Smooth muscle cell (in vitro differentiated cells): Measurements from ENCODE around the gene RTN1. TPM values are rescaled to one million over a fixed set of nuclear protein-coding genes. Genes with fewer than 3 reads are reported as not detected.

Experiments
- DNase-seq: peaks from one replicate; lab custom pipeline; 2025; ENCODE audit not compliant: unreplicated experiment; lab: John Stamatoyannopoulos, UW
- H2AFZ ChIP-seq: fragments of 200-600 bp; sonication (generic); 2 replicates; pipeline ENCODE4 v1.6.0; 2016; ENCODE audit warnings: antibody characterized with exemption, low read depth, mild to moderate bottlenecking
- H3F3A ChIP-seq: fragments of 200-600 bp; sonication (generic); 2 replicates; pipeline ENCODE4 v1.6.0; 2017; ENCODE audit warnings: antibody characterized with exemption, low read depth
- H3K27ac ChIP-seq: fragments of 200-600 bp; sonication (generic); 2 replicates; pipeline ENCODE4 v1.5.1; 2016; ENCODE audit warnings: low read depth, mild to moderate bottlenecking
- H3K27me3 ChIP-seq: fragments of 200-600 bp; sonication (generic); 2 replicates; pipeline ENCODE4 v1.6.1; 2016; ENCODE audit warnings: low read depth, mild to moderate bottlenecking
- H3K36me3 ChIP-seq: fragments of 200-600 bp; sonication (generic); 2 replicates; pipeline ENCODE4 v1.5.1; 2016; ENCODE audit warnings: low read depth
- H3K4me1 ChIP-seq: fragments of 200-600 bp; sonication (generic); 2 replicates; pipeline ENCODE4 v1.5.1; 2016; ENCODE audit warnings: low read depth
- H3K4me2 ChIP-seq: fragments of 200-600 bp; sonication (generic); 2 replicates; pipeline ENCODE4 v1.6.0; 2016; ENCODE audit warnings: mild to moderate bottlenecking
- H3K4me3 ChIP-seq: fragments of 200-600 bp; sonication (generic); 2 replicates; pipeline ENCODE4 v1.5.1; 2016; ENCODE audit warnings: mild to moderate bottlenecking
- H3K79me2 ChIP-seq: fragments of 200-600 bp; sonication (generic); 2 replicates; pipeline ENCODE4 v1.6.0; 2016; ENCODE audit warnings: low read depth, mild to moderate bottlenecking
- H3K9ac ChIP-seq: fragments of 200-600 bp; sonication (generic); 2 replicates; pipeline ENCODE4 v1.6.0; 2016; ENCODE audit warnings: low read depth
- H3K9me3 ChIP-seq: fragments of 200-600 bp; sonication (generic); replicated peaks from 2 replicates; pipeline ENCODE4 v1.5.1; 2016; ENCODE audit warnings: low read depth
- H4K20me1 ChIP-seq: fragments of 200-600 bp; sonication (generic); 2 replicates; pipeline ENCODE4 v1.6.0; 2016; ENCODE audit warnings: low read depth
- CTCF ChIP-seq: fragments of 200-600 bp; sonication (generic); IDR thresholded peaks from 2 replicates; pipeline ENCODE4 v1.5.1; 2017; ENCODE audit warnings: borderline replicate concordance, mild to moderate bottlenecking, antibody characterized with exemption; ENCODE audit not compliant: insufficient read depth, poor library complexity, severe bottlenecking
- WGBS: methylation state at CpG from one replicate; pipeline ENCODE4 v1.1.7; 2016; ENCODE audit warnings: low lambda C conversion rate; 5-methylcytosine and 5-hydroxymethylcytosine counted together
- polyA plus RNA-seq: library from polyadenylated mRNA; unstranded; fragments of >200 nt; fragmentation: Nextera tagmentation; extraction: Ambion mirVana; gene quantifications from 2 replicates; pipeline ENCODE4 v1.2.1, GENCODE V29; 2016
- total RNA-seq: library from RNA; depleted of rRNA; stranded (reverse); fragments of >200 nt; gene quantifications from 2 replicates; pipeline ENCODE4 v1.2.3, GENCODE V29; 2014

RTN1 gene
- total and polyA plus RNA-seq, 2 experiments from 2014 or later, result not detected

DNA sequence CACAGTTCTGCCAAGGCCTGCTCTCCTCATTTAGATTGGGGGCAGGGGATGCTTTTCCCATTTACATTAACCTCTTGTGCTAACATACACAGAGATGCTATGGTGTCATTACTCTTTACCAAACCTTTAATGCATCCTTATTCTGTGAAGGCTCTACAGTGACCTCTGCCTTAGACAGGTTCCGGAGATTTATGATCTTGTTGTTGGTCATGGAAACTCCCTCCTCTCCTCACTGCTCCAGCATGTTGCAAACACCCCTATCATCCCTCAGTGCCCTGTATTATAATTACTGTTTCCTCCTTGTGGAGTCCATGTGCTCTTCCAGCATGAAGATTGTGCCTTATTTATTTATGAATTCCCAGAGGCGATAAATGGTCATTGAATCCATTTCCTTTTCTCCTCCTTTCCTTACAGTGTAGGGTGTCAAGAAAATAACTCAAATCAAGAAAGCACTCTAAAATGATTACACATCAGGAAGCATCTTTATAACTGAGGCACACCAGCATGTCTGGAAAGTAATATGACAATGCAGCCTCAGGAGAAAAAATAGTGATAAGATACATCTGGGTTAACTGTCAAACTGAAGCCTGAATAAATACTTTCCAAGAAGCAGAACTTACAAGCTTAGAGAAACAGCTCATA, 37.8 kb downstream of the RTN1 start:
- no peak overlapping the region for H3K4me3 ChIP-seq
- H3K4me2 ChIP-seq, result no peak overlapping the region
- H4K20me1 ChIP-seq, result no peaks in the 10 kb centered on the region
- H3F3A ChIP-seq, result no peaks in the 10 kb centered on the region
- H3K4me1 ChIP-seq, result no peaks in the 10 kb centered on the region
- 93% methylated on average over 2 of the region's 2 CpGs for WGBS
- TF ChIP-seq CTCF, result no peak
- DNase-seq, result no peak
- no peaks in the 10 kb centered on the region for H3K9me3 ChIP-seq
- H3K36me3 ChIP-seq, result no peaks in the 10 kb centered on the region
- H3K27ac ChIP-seq, result no peak overlapping the region
- no peak overlapping the region for H2AFZ ChIP-seq
- H3K9ac ChIP-seq, result no peak overlapping the region
- no peaks in the 10 kb centered on the region for H3K27me3 ChIP-seq
- no peaks in the 10 kb centered on the region for H3K79me2 ChIP-seq

- no peak for DNase-seq
- H3K9ac ChIP-seq, result no peak overlapping the region
- H3K4me1 ChIP-seq, result no peaks in the 10 kb centered on the region
- WGBS, result 88% methylated on average over 2 of the region's 2 CpGs
- no peaks in the 10 kb centered on the region for H3K9me3 ChIP-seq
- H4K20me1 ChIP-seq, result no peaks in the 10 kb centered on the region
- H3K4me2 ChIP-seq, result no peak overlapping the region
- no peak for TF ChIP-seq CTCF
- no peak overlapping the region for H3K4me3 ChIP-seq
- no peaks in the 10 kb centered on the region for H3K27me3 ChIP-seq
- H3K36me3 ChIP-seq, result no peaks in the 10 kb centered on the region
- H2AFZ ChIP-seq, result no peak overlapping the region
- H3K27ac ChIP-seq, result no peak overlapping the region
- H3F3A ChIP-seq, result no peaks in the 10 kb centered on the region
- H3K79me2 ChIP-seq, result no peaks in the 10 kb centered on the region
Observed at GRCh38 chr14:59831121-59831730, 39.4 kb downstream of the RTN1 start.

GRCh38 chr14:59830338-59830734, 40.2 kb downstream of the RTN1 start:
- no peak overlapping the region for H3K9ac ChIP-seq
- no peak overlapping the region for H3K4me2 ChIP-seq
- WGBS, result 65% methylated on average over 3 of the region's 3 CpGs
- H3K27me3 ChIP-seq, result no peaks in the 10 kb centered on the region
- H3F3A ChIP-seq, result no peaks in the 10 kb centered on the region
- H4K20me1 ChIP-seq, result no peaks in the 10 kb centered on the region
- H2AFZ ChIP-seq, result no peak overlapping the region
- H3K79me2 ChIP-seq, result no peaks in the 10 kb centered on the region
- no peaks in the 10 kb centered on the region for H3K36me3 ChIP-seq
- no peak for TF ChIP-seq CTCF
- H3K9me3 ChIP-seq, result no peaks in the 10 kb centered on the region
- no peak for DNase-seq
- H3K27ac ChIP-seq, result no peak overlapping the region
- H3K4me1 ChIP-seq, result no peaks in the 10 kb centered on the region
- no peak overlapping the region for H3K4me3 ChIP-seq
